ENCODE results near the gene SERINC5. TPM values are rescaled to one million over a fixed set of nuclear protein-coding genes. Genes with fewer than 3 reads are reported as not detected.
"Not testable (repeated sequence)": the region's sequence is repeated elsewhere in the genome, so short reads cannot be mapped to it uniquely, and the experiment has no call there.

The SERINC5 gene
- total RNA-seq, 1 experiment from 2014 or later: 52.3 TPM

- H2BK15ac ChIP-seq (ENCODE audit: low read depth, low read length): no peak overlapping the region
- no peaks in the 10 kb centered on the region for H3K27me3 Mint-ChIP-seq (ENCODE audit: low read depth)
- no CpG with 5 or more reads among the region's 6 CpGs for WGBS (ENCODE audit: extremely low coverage, insufficient read length, low lambda C conversion rate)
- H3T11ph ChIP-seq (ENCODE audit: low read length): no peak overlapping the region
- H3K36me3 Mint-ChIP-seq (ENCODE audit: insufficient read depth in 1 of 3, low read depth in 3 of 3): no peaks in the 10 kb centered on the region
- no peaks in the 10 kb centered on the region for H3K9me3 Mint-ChIP-seq
- no peak overlapping the region for H3K18ac ChIP-seq (ENCODE audit: insufficient read length, low read depth, low read length)
- no peak overlapping the region for H3K4me2 ChIP-seq (ENCODE audit: insufficient read depth, insufficient read length, low read length)
- H3K4ac ChIP-seq (ENCODE audit: low read depth, low read length): no peak overlapping the region
- peak overlapping the region; percentile 28 for H3K27ac ChIP-seq (ENCODE audit: insufficient read length, low read depth, low read length)
- H3K56ac ChIP-seq (ENCODE audit: insufficient read length, low read depth, low read length): no peak overlapping the region
- no peak overlapping the region for H3K23ac ChIP-seq (ENCODE audit: insufficient read length, low read depth, low read length)
- H3K4me1 Mint-ChIP-seq: peaks cover 73 to 80% of the 10 kb centered on the region in 2 experiments
- DNase-seq: no peak
- no peak overlapping the region for H2BK20ac ChIP-seq (ENCODE audit: low read depth, low read length, poor library complexity, severe bottlenecking)
- no peak overlapping the region for H2AK5ac ChIP-seq (ENCODE audit: insufficient read length, low read length)
- no peak overlapping the region for H4K91ac ChIP-seq (ENCODE audit: insufficient read length, low read depth, low read length)
- no peak overlapping the region for H2BK5ac ChIP-seq (ENCODE audit: insufficient read length, low read length)
- no peaks in the 10 kb centered on the region for H3K27me3 ChIP-seq (ENCODE audit: insufficient read depth, low read length)
- no peak overlapping the region; a peak in 1 of 5 replicates for H3K4me3 Mint-ChIP-seq
- H2BK120ac ChIP-seq (ENCODE audit: low read depth, low read length, poor library complexity, severe bottlenecking): no peak overlapping the region
- peak overlapping the region; percentile 96 to 98 (median 97) for H3K27ac Mint-ChIP-seq
- no peaks in the 10 kb centered on the region for H3K23me2 ChIP-seq (ENCODE audit: insufficient read length, low read depth, low read length, poor library complexity, severe bottlenecking)
- H2BK12ac ChIP-seq (ENCODE audit: insufficient read length, low read depth, low read length): no peak overlapping the region
- H2AFZ ChIP-seq (ENCODE audit: low read length): no peak overlapping the region
- no peak for TF ChIP-seq CTCF (conservative IDR thresholded peaks at IDR 0.05)
- no peak overlapping the region for H4K8ac ChIP-seq (replicated peaks; ENCODE audit: insufficient read length, low read depth, low read length)
- no peak overlapping the region for H3K14ac ChIP-seq (ENCODE audit: insufficient read depth, low read length)
- H3K9me3 ChIP-seq (ENCODE audit: control insufficient read depth, low read depth, low read length): no peaks in the 10 kb centered on the region
- H3K79me2 ChIP-seq (ENCODE audit: insufficient read depth, low read length): peaks cover 11% of the 10 kb centered on the region; the same call in 1 of the 2 replicates
- H3K9ac ChIP-seq (ENCODE audit: extremely low read depth, insufficient read length, low read length): no peak overlapping the region
- peaks cover 2% of the 10 kb centered on the region for H3K79me1 ChIP-seq (ENCODE audit: insufficient read depth, low read depth, low read length, poor library complexity, severe bottlenecking)
- no peak overlapping the region for H4K5ac ChIP-seq (ENCODE audit: insufficient read length, low read depth, low read length)
- H3K4me1 ChIP-seq (ENCODE audit: insufficient read depth, low read length): peaks cover 25% of the 10 kb centered on the region
- H4K20me1 ChIP-seq (ENCODE audit: control insufficient read depth, insufficient read depth, insufficient read length): no peaks in the 10 kb centered on the region
Observed at GRCh38 chr5:80187421-80188090, 68.3 kb downstream of the SERINC5 start.

GRCh38 chr5:80185535-80185934 is 70.3 kb downstream of the SERINC5 start:
- not testable (repeated sequence) for H3K9me3 Mint-ChIP-seq; H3K4ac ChIP-seq (ENCODE audit: low read depth, low read length); H3K23me2 ChIP-seq (ENCODE audit: insufficient read length, low read depth, low read length, poor library complexity, severe bottlenecking); H3K79me1 ChIP-seq (ENCODE audit: insufficient read depth, low read depth, low read length, poor library complexity, severe bottlenecking); H3K56ac ChIP-seq (ENCODE audit: insufficient read length, low read depth, low read length); H3K27me3 ChIP-seq (ENCODE audit: insufficient read depth, low read length); H2BK12ac ChIP-seq (ENCODE audit: insufficient read length, low read depth, low read length); H4K5ac ChIP-seq (ENCODE audit: insufficient read length, low read depth, low read length); H3K9me3 ChIP-seq (ENCODE audit: control insufficient read depth, low read depth, low read length); H4K8ac ChIP-seq (replicated peaks; ENCODE audit: insufficient read length, low read depth, low read length); H4K20me1 ChIP-seq (ENCODE audit: control insufficient read depth, insufficient read depth, insufficient read length); H2BK20ac ChIP-seq (ENCODE audit: low read depth, low read length, poor library complexity, severe bottlenecking); H4K91ac ChIP-seq (ENCODE audit: insufficient read length, low read depth, low read length); H3K36me3 Mint-ChIP-seq (ENCODE audit: insufficient read depth in 1 of 3, low read depth in 3 of 3); H3K23ac ChIP-seq (ENCODE audit: insufficient read length, low read depth, low read length); H2AFZ ChIP-seq (ENCODE audit: low read length); H3K9ac ChIP-seq (ENCODE audit: extremely low read depth, insufficient read length, low read length); H2BK15ac ChIP-seq (ENCODE audit: low read depth, low read length); H2BK120ac ChIP-seq (ENCODE audit: low read depth, low read length, poor library complexity, severe bottlenecking); H3K27me3 Mint-ChIP-seq (ENCODE audit: low read depth); H3T11ph ChIP-seq (ENCODE audit: low read length); H3K14ac ChIP-seq (ENCODE audit: insufficient read depth, low read length)
- DNase-seq: peak; percentile 86
- peak overlapping the region; percentile 60 for H2AK5ac ChIP-seq (ENCODE audit: insufficient read length, low read length)
- Mint-ChIP-seq H3K27ac (peak overlapping the region; percentile 93 to 97 (median 96)), H3K4me1 (peaks cover 74 to 84% of the 10 kb centered on the region in 2 experiments), H3K4me3 (peak overlapping the region; percentile 31 to 49; a peak in 4 of 5 replicates)
- peak overlapping the region; percentile 99 for H3K27ac ChIP-seq (ENCODE audit: insufficient read length, low read depth, low read length)
- H3K79me2 ChIP-seq (ENCODE audit: insufficient read depth, low read length): peaks cover 14% of the 10 kb centered on the region; the same call in 1 of the 2 replicates
- H3K4me1 ChIP-seq (ENCODE audit: insufficient read depth, low read length): peaks cover 27% of the 10 kb centered on the region
- H2BK5ac ChIP-seq (ENCODE audit: insufficient read length, low read length): peak overlapping the region; percentile 74
- H3K4me2 ChIP-seq (ENCODE audit: insufficient read depth, insufficient read length, low read length): peak overlapping the region; percentile 13
- no CpG with 5 or more reads among the region's 9 CpGs for WGBS (ENCODE audit: extremely low coverage, insufficient read length, low lambda C conversion rate)
- peak overlapping the region; percentile 68 for H3K18ac ChIP-seq (ENCODE audit: insufficient read length, low read depth, low read length)

Data from H9 (cell line).